Epithelial cell of proximal tubule (primary cell): Measurements from ENCODE around the gene PCF11. TPM values are rescaled to one million over a fixed set of nuclear protein-coding genes. Genes with fewer than 3 reads are reported as not detected.

Experiments used
- DNase-seq: peaks from one replicate; pipeline ENCODE4 v3.0.0-alpha.2; 2011; ENCODE audit warnings: low read depth
- H3K4me3 ChIP-seq: 2 replicates; pipeline ENCODE4 v1.5.1; 2011; ENCODE audit warnings: low read depth, mild to moderate bottlenecking, low read length
- total RNA-seq: library from RNA; depleted of rRNA; stranded (reverse); fragments of >200 nt; gene quantifications from 2 replicates; pipeline ENCODE4 v1.2.3, GENCODE V29; 2015
- TF ChIP-seq, protein P1 (sequence below): conservative IDR thresholded peaks from 2 replicates; pipeline ENCODE4 v1.5.1; 2012; ENCODE audit warnings: low read depth, mild to moderate bottlenecking, low read length

The PCF11 gene, protein sequence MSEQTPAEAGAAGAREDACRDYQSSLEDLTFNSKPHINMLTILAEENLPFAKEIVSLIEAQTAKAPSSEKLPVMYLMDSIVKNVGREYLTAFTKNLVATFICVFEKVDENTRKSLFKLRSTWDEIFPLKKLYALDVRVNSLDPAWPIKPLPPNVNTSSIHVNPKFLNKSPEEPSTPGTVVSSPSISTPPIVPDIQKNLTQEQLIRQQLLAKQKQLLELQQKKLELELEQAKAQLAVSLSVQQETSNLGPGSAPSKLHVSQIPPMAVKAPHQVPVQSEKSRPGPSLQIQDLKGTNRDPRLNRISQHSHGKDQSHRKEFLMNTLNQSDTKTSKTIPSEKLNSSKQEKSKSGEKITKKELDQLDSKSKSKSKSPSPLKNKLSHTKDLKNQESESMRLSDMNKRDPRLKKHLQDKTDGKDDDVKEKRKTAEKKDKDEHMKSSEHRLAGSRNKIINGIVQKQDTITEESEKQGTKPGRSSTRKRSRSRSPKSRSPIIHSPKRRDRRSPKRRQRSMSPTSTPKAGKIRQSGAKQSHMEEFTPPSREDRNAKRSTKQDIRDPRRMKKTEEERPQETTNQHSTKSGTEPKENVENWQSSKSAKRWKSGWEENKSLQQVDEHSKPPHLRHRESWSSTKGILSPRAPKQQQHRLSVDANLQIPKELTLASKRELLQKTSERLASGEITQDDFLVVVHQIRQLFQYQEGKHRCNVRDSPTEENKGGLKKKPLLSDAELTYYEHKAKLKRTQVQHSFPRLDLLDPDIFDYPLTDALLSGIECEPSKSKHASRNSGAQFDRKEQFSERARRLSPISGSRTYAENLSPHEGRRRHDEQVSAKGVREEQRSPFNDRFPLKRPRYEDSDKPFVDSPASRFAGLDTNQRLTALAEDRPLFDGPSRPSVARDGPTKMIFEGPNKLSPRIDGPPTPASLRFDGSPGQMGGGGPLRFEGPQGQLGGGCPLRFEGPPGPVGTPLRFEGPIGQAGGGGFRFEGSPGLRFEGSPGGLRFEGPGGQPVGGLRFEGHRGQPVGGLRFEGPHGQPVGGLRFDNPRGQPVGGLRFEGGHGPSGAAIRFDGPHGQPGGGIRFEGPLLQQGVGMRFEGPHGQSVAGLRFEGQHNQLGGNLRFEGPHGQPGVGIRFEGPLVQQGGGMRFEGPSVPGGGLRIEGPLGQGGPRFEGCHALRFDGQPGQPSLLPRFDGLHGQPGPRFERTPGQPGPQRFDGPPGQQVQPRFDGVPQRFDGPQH (N-terminal part only)
- total RNA-seq = 14.3 and 34.2 TPM in 2 replicates

GRCh38 chr11:83156996-83157593 lies at the start of gene PCF11:
Gene PCF11, plus strand, starts transcription at chr11:83157131. Its CDS starts 309 bp downstream, at chr11:83157440.
- TF ChIP-seq, protein P1, sequence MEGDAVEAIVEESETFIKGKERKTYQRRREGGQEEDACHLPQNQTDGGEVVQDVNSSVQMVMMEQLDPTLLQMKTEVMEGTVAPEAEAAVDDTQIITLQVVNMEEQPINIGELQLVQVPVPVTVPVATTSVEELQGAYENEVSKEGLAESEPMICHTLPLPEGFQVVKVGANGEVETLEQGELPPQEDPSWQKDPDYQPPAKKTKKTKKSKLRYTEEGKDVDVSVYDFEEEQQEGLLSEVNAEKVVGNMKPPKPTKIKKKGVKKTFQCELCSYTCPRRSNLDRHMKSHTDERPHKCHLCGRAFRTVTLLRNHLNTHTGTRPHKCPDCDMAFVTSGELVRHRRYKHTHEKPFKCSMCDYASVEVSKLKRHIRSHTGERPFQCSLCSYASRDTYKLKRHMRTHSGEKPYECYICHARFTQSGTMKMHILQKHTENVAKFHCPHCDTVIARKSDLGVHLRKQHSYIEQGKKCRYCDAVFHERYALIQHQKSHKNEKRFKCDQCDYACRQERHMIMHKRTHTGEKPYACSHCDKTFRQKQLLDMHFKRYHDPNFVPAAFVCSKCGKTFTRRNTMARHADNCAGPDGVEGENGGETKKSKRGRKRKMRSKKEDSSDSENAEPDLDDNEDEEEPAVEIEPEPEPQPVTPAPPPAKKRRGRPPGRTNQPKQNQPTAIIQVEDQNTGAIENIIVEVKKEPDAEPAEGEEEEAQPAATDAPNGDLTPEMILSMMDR = no peak
- no peak for DNase-seq
- H3K4me3 ChIP-seq = peak within 1 kb of the TSS; percentile 82

- TF ChIP-seq, protein P1 = no peak
- no peak for DNase-seq
- no peak overlapping the region for H3K4me3 ChIP-seq
Observed at GRCh38 chr11:83112886-83113285, 44.0 kb upstream of the PCF11 start.

DNA sequence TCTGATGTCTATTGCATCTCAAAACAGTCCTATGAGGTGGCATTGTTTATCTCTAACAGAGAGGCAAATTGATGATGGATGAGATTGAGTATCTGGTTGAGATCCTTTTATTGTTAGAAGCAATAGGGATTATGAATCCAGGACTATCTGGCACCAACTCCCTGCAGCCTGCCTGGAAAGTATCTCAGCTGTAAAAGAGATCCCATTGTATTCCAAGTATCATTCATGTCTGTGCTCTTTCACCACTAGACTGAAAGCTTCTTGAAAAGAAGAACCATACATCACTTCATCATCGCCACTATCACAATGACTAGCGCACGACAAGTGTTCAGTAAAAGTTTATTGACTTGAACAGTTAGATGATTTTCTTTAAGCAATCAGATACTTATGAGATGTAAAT lies 41.9 kb upstream of the PCF11 start:
- DNase-seq = no peak
- TF ChIP-seq, protein P1 = no peak
- no peak overlapping the region for H3K4me3 ChIP-seq

DNA sequence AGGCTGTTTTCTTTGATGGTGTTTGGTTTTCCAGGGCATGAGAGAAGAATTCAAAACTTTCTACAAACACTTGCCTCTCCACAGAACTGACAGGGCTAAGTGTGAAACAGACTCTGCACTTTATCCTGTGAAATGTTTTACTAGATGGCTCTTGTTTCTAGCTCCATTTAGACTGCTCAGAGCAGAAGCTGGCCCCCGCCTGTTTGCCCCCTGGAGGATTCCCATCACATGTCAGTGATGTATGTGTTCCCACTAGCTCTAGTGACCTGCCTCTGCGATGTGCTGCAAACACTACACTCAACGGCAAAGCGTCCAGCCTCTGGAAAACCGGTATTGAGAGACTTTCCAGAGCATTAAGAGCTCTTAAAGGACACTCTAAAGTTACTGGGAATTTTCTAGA lies 41.4 kb upstream of the PCF11 start:
- TF ChIP-seq, protein P1 = no peak
- H3K4me3 ChIP-seq = no peak overlapping the region
- DNase-seq = no peak

GRCh38 chr11:83116015-83116641 lies 40.8 kb upstream of the PCF11 start:
- DNase-seq = no peak
- TF ChIP-seq, protein P1 = no peak
- H3K4me3 ChIP-seq = no peak overlapping the region

DNA sequence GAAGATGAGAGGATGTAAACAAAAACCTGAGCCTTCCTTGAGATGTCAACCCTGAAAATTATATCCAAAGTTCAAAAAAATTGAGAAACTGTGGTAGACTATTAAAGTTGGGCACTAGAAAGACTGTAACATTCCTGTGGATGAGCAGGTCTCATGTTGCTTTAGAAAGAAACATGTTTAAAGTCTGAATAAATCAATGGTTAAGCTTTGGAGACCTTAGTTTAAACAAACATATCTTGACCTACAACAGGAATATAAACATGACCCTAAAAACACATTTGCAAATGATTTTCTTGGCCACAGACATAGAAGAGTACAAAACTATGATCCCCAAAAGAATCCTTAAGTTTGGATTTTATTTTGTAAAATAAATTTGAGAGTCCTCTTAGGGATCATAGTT lies 38.1 kb upstream of the PCF11 start:
- no peak overlapping the region for H3K4me3 ChIP-seq

More for the DNA sequence above, 38.1 kb upstream of the PCF11 start:
- TF ChIP-seq, protein P1 = no peak
- DNase-seq = no peak
